H7 (cell line): ENCODE data around the gene CEBPB. TPM values are rescaled to one million over a fixed set of nuclear protein-coding genes. Genes with fewer than 3 reads are reported as not detected.

ENCODE experiments used
- DNase-seq: peaks from one replicate; pipeline ENCODE4 v3.0.0; 2012
- H3K27me3 ChIP-seq: 2 replicates; pipeline ENCODE4 v1.6.0; 2011; ENCODE audit warnings: mild to moderate bottlenecking, low read length; ENCODE audit not compliant: control insufficient read depth, insufficient read depth
- H3K36me3 ChIP-seq: replicated peaks from 2 replicates; pipeline ENCODE4 v1.5.1; 2011; ENCODE audit warnings: low read length; ENCODE audit not compliant: control insufficient read depth, insufficient read depth
- H3K4me3 ChIP-seq: 2 replicates; pipeline ENCODE4 v1.5.1; 2011; ENCODE audit warnings: low read depth, mild to moderate bottlenecking, control low read depth, low read length, moderate library complexity; ENCODE audit not compliant: insufficient read depth
- total RNA-seq: library from RNA; depleted of rRNA; stranded (reverse); fragments of >200 nt; shearing (Covaris generic); gene quantifications from 2 replicates; pipeline ENCODE4 v1.2.3, GENCODE V29; 2014; rRNA removed

Gene CEBPB
- total RNA-seq, 1 experiment from 2014 or later, result 23.5 TPM

GRCh38 chr20:50232651-50233324, 42.2 kb downstream of the CEBPB start:
- Histone ChIP-seq H3K4me3 (no peak overlapping the region), H3K27me3 (no peaks in the 10 kb centered on the region), H3K36me3 (no peaks in the 10 kb centered on the region)
- no peak for DNase-seq

GRCh38 chr20:50233325-50234212, 42.9 kb downstream of the CEBPB start:
- Histone ChIP-seq H3K4me3 (no peak overlapping the region), H3K36me3 (no peaks in the 10 kb centered on the region), H3K27me3 (no peaks in the 10 kb centered on the region)
- DNase-seq, result no peak

GRCh38 chr20:50234288-50234687, 43.7 kb downstream of the CEBPB start:
- Histone ChIP-seq H3K36me3 (no peaks in the 10 kb centered on the region), H3K4me3 (no peak overlapping the region), H3K27me3 (no peaks in the 10 kb centered on the region)
- no peak for DNase-seq

GRCh38 chr20:50237349-50237748, 46.7 kb downstream of the CEBPB start:
- DNase-seq, result no peak
- no peak overlapping the region for H3K4me3 ChIP-seq
- no peaks in the 10 kb centered on the region for H3K27me3 ChIP-seq
- H3K36me3 ChIP-seq, result no peaks in the 10 kb centered on the region

- no peaks in the 10 kb centered on the region for H3K36me3 ChIP-seq
- H3K27me3 ChIP-seq, result no peaks in the 10 kb centered on the region
- H3K4me3 ChIP-seq, result no peak overlapping the region
- no peak for DNase-seq
These were observed 47.6 kb downstream of the CEBPB start for GRCh38 chr20:50238081-50238800.

- no peaks in the 10 kb centered on the region for H3K36me3 ChIP-seq
- no peak overlapping the region for H3K4me3 ChIP-seq
- no peaks in the 10 kb centered on the region for H3K27me3 ChIP-seq
- DNase-seq, result no peak
These were observed 49.5 kb downstream of the CEBPB start for GRCh38 chr20:50240092-50240491.

- Histone ChIP-seq H3K4me3 (no peak overlapping the region), H3K27me3 (no peaks in the 10 kb centered on the region), H3K36me3 (no peaks in the 10 kb centered on the region)
- DNase-seq, result no peak
These were observed 51.5 kb downstream of the CEBPB start for GRCh38 chr20:50242178-50242514.

Other genes with a start within 250 kb of the CEBPB start
- gene SNAI1, start 207.8 kb upstream of the CEBPB start, total RNA-seq, result 9.4 and 13.3 TPM in 2 replicates
- gene UBE2V1, start 77.7 kb upstream of the CEBPB start, total RNA-seq, result 65.1 and 72.9 TPM in 2 replicates
- 45.3 and 47.7 TPM in 2 replicates for gene PEDS1, start 37.1 kb upstream of the CEBPB start, total RNA-seq